Liver (tissue), 3 donors: ENCODE data around the gene TMEM8B.

Experiments used
- GABPA ChIP-seq, 2 donors: IDR thresholded peaks in 1 of 2; conservative IDR thresholded peaks in 1 of 2; 2 replicates each; pipeline ENCODE4 v1.6.1; 2016; ENCODE audit warnings: antibody characterized with exemption in 2 of 2, mild to moderate bottlenecking in 1 of 2, moderate library complexity in 1 of 2
- RAD21 ChIP-seq, 2 donors: IDR thresholded peaks; 2 replicates each; pipeline ENCODE4 v1.6.1; 2016; ENCODE audit warnings: antibody characterized with exemption in 2 of 2, mild to moderate bottlenecking in 2 of 2
- SP1 ChIP-seq: IDR thresholded peaks from 2 replicates; pipeline ENCODE4 v1.6.1; 2018; ENCODE audit warnings: antibody characterized with exemption, mild to moderate bottlenecking
- TAF1 ChIP-seq: conservative IDR thresholded peaks from 2 replicates; pipeline ENCODE4 v1.6.1; 2016; ENCODE audit warnings: antibody characterized with exemption, mild to moderate bottlenecking
- TF ChIP-seq, protein P1 (sequence below): fragments of 150-350 bp; IDR thresholded peaks from 2 replicates; pipeline ENCODE4 v1.5.1; 2017; ENCODE audit warnings: improper control_type of control experiment, low read depth, low read length; ENCODE audit not compliant: missing input control
- TF ChIP-seq, protein P2 (sequence below): IDR thresholded peaks from 2 replicates; pipeline ENCODE4 v1.6.1; 2016; ENCODE audit warnings: antibody characterized with exemption
- TF ChIP-seq, protein P3 (sequence below): IDR thresholded peaks from 2 replicates; pipeline ENCODE4 v1.6.1; 2016; ENCODE audit warnings: antibody characterized with exemption
- TF ChIP-seq, protein P4 (sequence below): IDR thresholded peaks from 2 replicates; pipeline ENCODE4 v1.6.1; 2016; ENCODE audit warnings: antibody characterized with exemption
- donor health status: healthy.
- donor health status: healthy.

DNA sequence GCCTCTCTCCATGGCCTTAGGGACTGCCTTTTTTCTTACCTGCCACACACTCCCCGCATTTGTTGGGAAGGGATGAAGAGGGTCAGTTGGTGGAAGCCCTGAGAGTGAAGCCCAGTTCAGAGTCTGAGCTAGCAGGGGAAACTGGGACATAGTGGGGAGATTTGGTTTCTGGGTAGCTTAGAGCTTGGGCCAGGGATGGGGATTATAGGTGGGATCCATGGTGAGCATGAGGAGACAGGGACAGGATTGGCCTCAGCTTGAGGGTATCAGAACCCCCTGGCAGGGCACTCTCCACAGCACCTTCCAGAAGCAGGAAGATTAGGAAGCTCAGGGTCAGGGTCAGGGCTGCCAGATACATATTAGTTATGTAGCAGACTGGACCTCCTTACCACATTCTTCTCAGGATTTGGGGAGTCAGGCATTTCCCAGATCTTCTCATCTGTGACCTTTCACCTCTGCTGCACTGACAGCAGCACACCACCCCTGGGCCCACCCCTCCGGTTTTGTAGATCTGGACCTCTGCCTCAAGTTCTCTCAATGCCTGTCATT, 23.3 kb downstream of the TMEM8B start:
- TF ChIP-seq, protein P1, sequence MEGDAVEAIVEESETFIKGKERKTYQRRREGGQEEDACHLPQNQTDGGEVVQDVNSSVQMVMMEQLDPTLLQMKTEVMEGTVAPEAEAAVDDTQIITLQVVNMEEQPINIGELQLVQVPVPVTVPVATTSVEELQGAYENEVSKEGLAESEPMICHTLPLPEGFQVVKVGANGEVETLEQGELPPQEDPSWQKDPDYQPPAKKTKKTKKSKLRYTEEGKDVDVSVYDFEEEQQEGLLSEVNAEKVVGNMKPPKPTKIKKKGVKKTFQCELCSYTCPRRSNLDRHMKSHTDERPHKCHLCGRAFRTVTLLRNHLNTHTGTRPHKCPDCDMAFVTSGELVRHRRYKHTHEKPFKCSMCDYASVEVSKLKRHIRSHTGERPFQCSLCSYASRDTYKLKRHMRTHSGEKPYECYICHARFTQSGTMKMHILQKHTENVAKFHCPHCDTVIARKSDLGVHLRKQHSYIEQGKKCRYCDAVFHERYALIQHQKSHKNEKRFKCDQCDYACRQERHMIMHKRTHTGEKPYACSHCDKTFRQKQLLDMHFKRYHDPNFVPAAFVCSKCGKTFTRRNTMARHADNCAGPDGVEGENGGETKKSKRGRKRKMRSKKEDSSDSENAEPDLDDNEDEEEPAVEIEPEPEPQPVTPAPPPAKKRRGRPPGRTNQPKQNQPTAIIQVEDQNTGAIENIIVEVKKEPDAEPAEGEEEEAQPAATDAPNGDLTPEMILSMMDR = no peak
- TF ChIP-seq, protein P2, sequence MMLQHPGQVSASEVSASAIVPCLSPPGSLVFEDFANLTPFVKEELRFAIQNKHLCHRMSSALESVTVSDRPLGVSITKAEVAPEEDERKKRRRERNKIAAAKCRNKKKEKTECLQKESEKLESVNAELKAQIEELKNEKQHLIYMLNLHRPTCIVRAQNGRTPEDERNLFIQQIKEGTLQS = no peak
- TF ChIP-seq TAF1 = no peak
- TF ChIP-seq, protein P3, sequence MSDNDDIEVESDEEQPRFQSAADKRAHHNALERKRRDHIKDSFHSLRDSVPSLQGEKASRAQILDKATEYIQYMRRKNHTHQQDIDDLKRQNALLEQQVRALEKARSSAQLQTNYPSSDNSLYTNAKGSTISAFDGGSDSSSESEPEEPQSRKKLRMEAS = no peak
- TF ChIP-seq GABPA (IDR thresholded peaks at IDR 0.05 in 1 of 2, conservative IDR thresholded peaks at IDR 0.05 in 1 of 2) = no peak
- TF ChIP-seq, protein P4, sequence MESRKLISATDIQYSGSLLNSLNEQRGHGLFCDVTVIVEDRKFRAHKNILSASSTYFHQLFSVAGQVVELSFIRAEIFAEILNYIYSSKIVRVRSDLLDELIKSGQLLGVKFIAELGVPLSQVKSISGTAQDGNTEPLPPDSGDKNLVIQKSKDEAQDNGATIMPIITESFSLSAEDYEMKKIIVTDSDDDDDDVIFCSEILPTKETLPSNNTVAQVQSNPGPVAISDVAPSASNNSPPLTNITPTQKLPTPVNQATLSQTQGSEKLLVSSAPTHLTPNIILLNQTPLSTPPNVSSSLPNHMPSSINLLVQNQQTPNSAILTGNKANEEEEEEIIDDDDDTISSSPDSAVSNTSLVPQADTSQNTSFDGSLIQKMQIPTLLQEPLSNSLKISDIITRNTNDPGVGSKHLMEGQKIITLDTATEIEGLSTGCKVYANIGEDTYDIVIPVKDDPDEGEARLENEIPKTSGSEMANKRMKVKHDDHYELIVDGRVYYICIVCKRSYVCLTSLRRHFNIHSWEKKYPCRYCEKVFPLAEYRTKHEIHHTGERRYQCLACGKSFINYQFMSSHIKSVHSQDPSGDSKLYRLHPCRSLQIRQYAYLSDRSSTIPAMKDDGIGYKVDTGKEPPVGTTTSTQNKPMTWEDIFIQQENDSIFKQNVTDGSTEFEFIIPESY = no peak
- no peak for TF ChIP-seq RAD21 (IDR thresholded peaks at IDR 0.05)
- no peak for TF ChIP-seq SP1
